Osteoblast (primary cell): ENCODE measurements around the gene CBLB. TPM values are rescaled to one million over a fixed set of nuclear protein-coding genes. Genes with fewer than 3 reads are reported as not detected.
A peak's percentile ranks its signal among the peaks of the same experiment; 100 is the strongest.

ENCODE experiments used
- DNase-seq: peaks from one replicate; pipeline ENCODE4 v3.0.0; 2011; ENCODE audit warnings: low spot score, mixed read lengths; ENCODE audit not compliant: insufficient read length; ENCODE audit errors: missing footprints
- H2AFZ ChIP-seq: 2 replicates; pipeline ENCODE4 v1.6.0; 2011; ENCODE audit warnings: mild to moderate bottlenecking, low read length
- H3K27ac ChIP-seq: 2 replicates; pipeline ENCODE4 v1.5.1; 2011; ENCODE audit warnings: mild to moderate bottlenecking, low read depth, low read length, moderate library complexity
- H3K27me3 ChIP-seq: 2 replicates; pipeline ENCODE4 v1.6.0; 2012; ENCODE audit warnings: mild to moderate bottlenecking, control low read depth, inconsistent platforms, low read length, moderate library complexity; ENCODE audit not compliant: insufficient read depth
- H3K36me3 ChIP-seq: 2 replicates; pipeline ENCODE4 v1.5.1; 2011; ENCODE audit warnings: mild to moderate bottlenecking, low read length, control low read depth, moderate library complexity; ENCODE audit not compliant: insufficient read depth
- H3K4me1 ChIP-seq: 2 replicates; pipeline ENCODE4 v1.5.1; 2011; ENCODE audit warnings: mild to moderate bottlenecking, low read length, control low read depth, moderate library complexity; ENCODE audit not compliant: insufficient read depth
- H3K4me2 ChIP-seq: 2 replicates; pipeline ENCODE4 v1.6.0; 2011; ENCODE audit warnings: mild to moderate bottlenecking, low read length; ENCODE audit not compliant: insufficient read depth
- H3K4me3 ChIP-seq: fragments of 200-600 bp; sonication (generic); 3 replicates; pipeline ENCODE4 v1.5.1; 2012; ENCODE audit warnings: mild to moderate bottlenecking, low read length, inconsistent platforms; ENCODE audit not compliant: insufficient read depth
- H3K79me2 ChIP-seq: 2 replicates; pipeline ENCODE4 v1.6.0; 2012; ENCODE audit warnings: mild to moderate bottlenecking, low read length, control low read depth, inconsistent platforms; ENCODE audit not compliant: insufficient read depth
- H3K9me3 ChIP-seq: 2 replicates; pipeline ENCODE4 v1.5.1; 2011; ENCODE audit warnings: low read depth, low read length, control low read depth
- H4K20me1 ChIP-seq: 2 replicates; pipeline ENCODE4 v1.6.0; 2012; ENCODE audit warnings: mild to moderate bottlenecking, low read length, control low read depth; ENCODE audit not compliant: insufficient read depth
- total RNA-seq: library from RNA; depleted of rRNA; stranded (reverse); fragments of >200 nt; gene quantifications from 2 replicates; pipeline ENCODE4 v1.2.3, GENCODE V29; 2012
- TF ChIP-seq, protein P1 (sequence below): IDR thresholded peaks from 2 replicates; pipeline ENCODE4 v1.5.1; 2011; ENCODE audit warnings: mild to moderate bottlenecking, low read depth, low read length, moderate library complexity; ENCODE audit errors: extremely low read depth

CBLB gene
- total RNA-seq, 1 donor = 128 TPM

DNA sequence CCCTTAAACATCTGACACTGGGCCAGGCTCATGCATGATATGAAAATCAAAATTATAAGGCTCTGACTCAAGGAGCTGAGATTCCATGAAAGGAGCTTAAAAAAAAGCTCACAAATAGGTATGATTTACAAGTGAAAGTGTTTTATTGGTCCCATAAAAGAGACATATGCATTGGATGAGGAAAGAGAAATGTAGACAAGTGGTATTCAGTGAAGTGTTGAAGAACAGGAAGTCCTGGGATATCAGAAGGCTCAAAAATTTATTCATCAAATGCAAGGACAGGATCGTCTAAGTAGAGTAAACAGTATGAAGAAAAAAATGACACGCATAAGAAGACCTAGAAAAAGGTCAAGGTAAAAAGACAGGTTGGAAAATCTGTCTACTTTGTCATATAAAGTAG lies 188.9 kb downstream of the CBLB start:
- Histone ChIP-seq H4K20me1 (no peaks in the 10 kb centered on the region), H2AFZ (no peak overlapping the region), H3K4me2 (no peak overlapping the region), H3K79me2 (peaks cover 11% of the 10 kb centered on the region), H3K27me3 (no peaks in the 10 kb centered on the region), H3K4me3 (no peak overlapping the region), H3K36me3 (peaks cover 95% of the 10 kb centered on the region), H3K9me3 (no peaks in the 10 kb centered on the region), H3K4me1 (no peaks in the 10 kb centered on the region), H3K27ac (no peak overlapping the region)
- DNase-seq = no peak
- TF ChIP-seq, protein P1, sequence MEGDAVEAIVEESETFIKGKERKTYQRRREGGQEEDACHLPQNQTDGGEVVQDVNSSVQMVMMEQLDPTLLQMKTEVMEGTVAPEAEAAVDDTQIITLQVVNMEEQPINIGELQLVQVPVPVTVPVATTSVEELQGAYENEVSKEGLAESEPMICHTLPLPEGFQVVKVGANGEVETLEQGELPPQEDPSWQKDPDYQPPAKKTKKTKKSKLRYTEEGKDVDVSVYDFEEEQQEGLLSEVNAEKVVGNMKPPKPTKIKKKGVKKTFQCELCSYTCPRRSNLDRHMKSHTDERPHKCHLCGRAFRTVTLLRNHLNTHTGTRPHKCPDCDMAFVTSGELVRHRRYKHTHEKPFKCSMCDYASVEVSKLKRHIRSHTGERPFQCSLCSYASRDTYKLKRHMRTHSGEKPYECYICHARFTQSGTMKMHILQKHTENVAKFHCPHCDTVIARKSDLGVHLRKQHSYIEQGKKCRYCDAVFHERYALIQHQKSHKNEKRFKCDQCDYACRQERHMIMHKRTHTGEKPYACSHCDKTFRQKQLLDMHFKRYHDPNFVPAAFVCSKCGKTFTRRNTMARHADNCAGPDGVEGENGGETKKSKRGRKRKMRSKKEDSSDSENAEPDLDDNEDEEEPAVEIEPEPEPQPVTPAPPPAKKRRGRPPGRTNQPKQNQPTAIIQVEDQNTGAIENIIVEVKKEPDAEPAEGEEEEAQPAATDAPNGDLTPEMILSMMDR = no peak

DNA sequence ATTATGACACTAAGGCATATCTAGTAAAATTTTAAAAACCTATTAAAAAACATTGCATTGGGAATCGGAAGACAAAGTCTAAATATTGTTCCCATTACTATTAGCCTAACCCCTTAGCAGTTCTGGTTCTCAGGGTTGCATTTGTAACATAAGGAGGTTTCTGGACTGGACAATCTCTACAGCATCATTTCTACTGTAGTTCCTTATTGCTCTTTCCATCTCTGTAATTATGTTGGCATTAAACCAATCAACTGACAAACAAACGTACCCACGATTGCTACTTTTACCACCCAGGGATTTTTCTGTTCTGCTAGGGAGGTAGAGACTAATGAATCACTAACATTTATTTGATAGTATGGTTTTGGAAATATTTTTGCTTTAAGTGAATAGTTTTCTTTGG lies 190.8 kb downstream of the CBLB start:
- no peak overlapping the region for H3K27ac ChIP-seq
- H3K27me3 ChIP-seq = no peaks in the 10 kb centered on the region
- peaks cover 15% of the 10 kb centered on the region for H3K79me2 ChIP-seq
- peaks cover 4% of the 10 kb centered on the region for H3K4me1 ChIP-seq
- TF ChIP-seq, protein P1 = no peak
- H3K4me3 ChIP-seq = no peak overlapping the region
- no peak overlapping the region for H3K4me2 ChIP-seq
- H3K36me3 ChIP-seq = peaks cover 98% of the 10 kb centered on the region
- no peaks in the 10 kb centered on the region for H4K20me1 ChIP-seq
- H2AFZ ChIP-seq = no peak overlapping the region
- no peaks in the 10 kb centered on the region for H3K9me3 ChIP-seq
- DNase-seq = no peak

DNA sequence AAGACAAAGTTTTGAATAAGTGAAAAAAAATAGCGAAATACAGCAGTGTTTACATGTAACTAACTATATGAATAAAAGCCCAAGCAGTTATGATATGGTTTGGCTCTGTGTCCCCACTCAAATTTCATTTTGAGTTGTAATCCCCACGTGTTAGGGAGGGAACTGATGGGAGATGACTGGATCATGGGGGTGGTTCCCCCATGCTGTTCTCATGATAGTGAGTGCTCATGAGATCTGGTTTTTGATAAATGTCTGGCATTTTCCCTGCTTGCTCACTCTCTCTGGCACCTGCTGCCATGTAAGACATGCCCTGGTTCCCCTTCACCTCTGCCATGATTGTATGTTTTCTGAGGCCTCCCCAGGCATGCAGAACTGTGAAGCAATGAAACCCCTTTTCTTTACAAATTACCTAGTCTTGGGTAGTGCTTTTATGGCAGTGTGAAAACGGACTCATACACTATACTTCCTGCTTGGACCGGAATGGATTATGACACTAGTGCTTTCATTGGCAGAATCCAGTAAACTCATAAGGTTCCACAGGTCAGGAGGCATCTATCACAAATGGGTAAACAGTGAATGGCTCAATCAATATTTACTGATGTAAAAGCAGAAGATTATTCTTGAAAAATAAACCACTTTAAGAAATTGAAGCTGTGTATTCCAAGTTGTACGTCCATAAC lies 192.1 kb downstream of the CBLB start:
- TF ChIP-seq, protein P1 = no peak
- peak overlapping the region; percentile 34 for H3K27ac ChIP-seq

DNA sequence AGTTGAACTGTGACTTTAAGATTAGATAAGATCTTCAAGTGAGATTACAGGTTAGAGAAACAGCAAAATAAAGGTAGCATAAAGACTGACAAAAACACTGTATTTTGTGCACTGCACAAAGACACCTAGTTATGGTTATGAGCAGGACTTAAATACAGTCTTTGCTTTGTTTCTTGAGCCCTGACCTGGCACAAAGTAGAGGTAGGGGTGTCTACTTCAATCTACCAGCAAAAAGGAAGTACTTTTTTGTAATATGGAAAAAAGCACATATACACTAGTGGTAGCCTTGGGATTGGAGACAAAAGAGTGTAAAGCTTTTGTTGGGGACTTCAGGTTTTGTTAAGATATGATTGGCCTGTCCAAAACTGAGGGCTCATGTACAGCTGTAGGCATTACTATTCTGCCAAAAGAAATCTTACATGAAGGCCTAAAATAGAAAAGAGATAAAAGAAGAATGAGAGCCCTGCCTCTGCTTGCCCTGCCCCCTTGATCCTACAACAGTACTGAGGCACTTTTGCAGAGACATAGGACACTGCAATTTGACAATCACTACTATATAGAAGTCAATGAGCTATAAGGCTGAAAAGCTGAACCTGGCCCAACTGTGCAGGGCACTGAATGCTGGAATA lies 194.3 kb downstream of the CBLB start:
- no peaks in the 10 kb centered on the region for H4K20me1 ChIP-seq
- H3K79me2 ChIP-seq = peaks cover 13% of the 10 kb centered on the region
- peaks cover 96% of the 10 kb centered on the region for H3K36me3 ChIP-seq
- H3K4me2 ChIP-seq = no peak overlapping the region
- H3K4me3 ChIP-seq = no peak overlapping the region
- no peak overlapping the region for H2AFZ ChIP-seq
- H3K27me3 ChIP-seq = no peaks in the 10 kb centered on the region
- no peak overlapping the region for H3K27ac ChIP-seq
- DNase-seq = no peak
- TF ChIP-seq, protein P1 = no peak
- H3K9me3 ChIP-seq = no peaks in the 10 kb centered on the region
- H3K4me1 ChIP-seq = peaks cover 4% of the 10 kb centered on the region

More for the DNA sequence above, 192.1 kb downstream of the CBLB start:
- H3K4me2 ChIP-seq = no peak overlapping the region
- no peaks in the 10 kb centered on the region for H3K27me3 ChIP-seq
- no peak for DNase-seq
- no peaks in the 10 kb centered on the region for H4K20me1 ChIP-seq
- no peak overlapping the region for H3K4me3 ChIP-seq
- peaks cover 97% of the 10 kb centered on the region for H3K36me3 ChIP-seq
- no peaks in the 10 kb centered on the region for H3K9me3 ChIP-seq
- peaks cover 15% of the 10 kb centered on the region for H3K79me2 ChIP-seq
- peaks cover 4% of the 10 kb centered on the region for H3K4me1 ChIP-seq
- H2AFZ ChIP-seq = no peak overlapping the region
